ENCODE measurements around the gene GPS1.

DNA sequence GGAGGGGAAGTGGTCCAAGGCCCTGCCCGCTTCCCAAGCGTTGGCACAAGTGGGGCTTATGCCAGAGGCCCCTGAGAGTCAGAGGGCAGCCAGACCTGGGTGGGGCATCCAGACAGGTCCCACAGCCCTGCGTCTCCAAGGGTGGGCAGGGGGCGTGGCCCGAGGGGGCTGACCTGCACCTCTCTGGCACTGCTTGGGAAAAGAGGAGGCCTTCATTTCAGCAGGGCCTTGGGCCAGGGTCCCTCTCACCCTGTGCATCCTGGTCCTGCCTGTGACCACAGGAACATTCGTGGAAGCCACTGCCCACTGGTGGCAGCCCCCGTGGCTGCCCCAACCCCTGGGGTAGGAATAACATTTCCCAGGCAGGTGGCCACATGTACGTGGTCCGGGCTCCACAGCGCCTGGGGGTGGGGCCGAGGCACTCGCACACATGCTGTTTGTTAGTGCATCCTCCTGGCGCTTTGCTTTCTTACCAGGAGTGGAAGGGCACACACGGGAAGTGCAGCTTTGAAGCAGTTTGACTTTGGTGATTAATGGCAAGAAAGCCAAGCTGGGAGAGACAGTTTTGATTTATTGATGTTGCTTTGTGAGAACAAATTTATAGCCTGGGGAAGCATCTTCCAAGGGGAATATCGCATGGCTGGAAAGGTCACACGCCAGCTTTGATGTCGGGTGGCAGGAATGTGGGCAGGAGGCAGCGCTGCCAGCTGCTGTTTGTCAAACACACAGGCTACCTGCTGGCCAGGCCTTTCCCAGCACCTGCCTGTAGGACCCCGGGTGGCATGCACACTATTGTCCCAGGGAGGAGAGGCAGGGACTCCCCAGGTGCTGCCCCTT is 33.3 kb upstream of the GPS1 start:
- TF ChIP-seq POLR2A (IDR thresholded peaks at IDR 0.05), result no peak
- no peak for TF ChIP-seq CTCF (IDR thresholded peaks at IDR 0.05)
